HG02981 (cell line): ENCODE data around the gene OARD1.
A peak's percentile ranks its signal among the peaks of the same experiment; 100 is the strongest.
"Not testable (repeated sequence)": the region's sequence is repeated elsewhere in the genome, so short reads cannot be mapped to it uniquely, and the experiment has no call there.

Source experiments
- ATAC-seq: cut with Tn5 transposase; IDR thresholded peaks from one replicate; pipeline ENCODE4 v1.9.1; 2021; ENCODE audit warnings: mild to moderate bottlenecking, moderate library complexity; ENCODE audit not compliant: unreplicated experiment

The OARD1 gene, protein sequence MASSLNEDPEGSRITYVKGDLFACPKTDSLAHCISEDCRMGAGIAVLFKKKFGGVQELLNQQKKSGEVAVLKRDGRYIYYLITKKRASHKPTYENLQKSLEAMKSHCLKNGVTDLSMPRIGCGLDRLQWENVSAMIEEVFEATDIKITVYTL

GRCh38 chr6:41071923-41072835 is at the start of gene OARD1:
Gene OARD1 (minus strand): TSS chr6:41072356. CDS start chr6:41071634, 722 bp downstream.
- ATAC-seq, result peak; percentile 55

GRCh38 chr6:41120058-41120457 is 47.9 kb upstream of the OARD1 start:
- ATAC-seq, result no peak

- no peak for ATAC-seq
Observed at GRCh38 chr6:41119508-41119907, 47.4 kb upstream of the OARD1 start.

- ATAC-seq, result not testable (repeated sequence)
Observed at GRCh38 chr6:41115027-41115426, 42.9 kb upstream of the OARD1 start.

GRCh38 chr6:41111017-41111416 is 38.9 kb upstream of the OARD1 start:
- no peak for ATAC-seq

DNA sequence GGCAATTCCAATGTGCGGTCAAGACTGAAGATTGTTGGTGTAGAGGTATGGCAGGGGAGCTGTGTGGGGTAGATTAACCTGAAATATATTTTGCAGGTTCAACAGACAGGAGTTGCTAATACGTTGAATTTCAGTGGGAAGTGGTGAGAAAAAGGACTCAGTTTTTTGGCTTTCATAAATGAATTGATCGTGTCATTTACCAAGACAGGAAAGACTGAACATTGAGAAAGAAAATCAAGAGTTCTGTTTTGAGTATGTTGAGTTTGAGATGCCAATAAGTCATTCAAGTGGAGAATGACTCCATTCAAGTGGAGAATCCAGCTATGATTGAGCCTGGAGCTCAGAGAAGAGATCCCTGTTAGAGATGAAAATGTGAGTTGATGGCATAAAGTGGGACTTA is 31.7 kb upstream of the OARD1 start:
- ATAC-seq, result no peak

DNA sequence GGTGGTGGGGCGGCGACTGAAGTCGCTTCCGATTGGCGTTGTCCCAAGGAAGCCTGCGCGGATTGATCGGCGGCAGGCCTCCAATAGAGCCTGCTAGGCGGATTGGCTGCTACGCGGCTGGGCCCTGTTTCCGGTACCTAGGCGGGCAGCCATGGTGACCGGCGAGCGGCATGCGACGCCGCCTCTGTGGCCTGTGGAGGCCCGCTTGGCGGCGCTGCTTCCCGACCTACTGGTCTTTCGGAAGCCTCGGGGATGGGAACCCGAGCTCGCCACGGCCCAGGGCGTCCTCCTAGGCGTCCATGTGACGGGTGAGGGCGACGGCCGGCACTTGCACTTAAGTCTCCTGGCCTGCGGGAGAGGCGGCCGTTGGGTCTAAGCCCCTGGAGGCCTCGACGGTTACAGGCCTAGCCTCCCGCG is 28.7 kb upstream of the OARD1 start:
- ATAC-seq, result no peak

GRCh38 chr6:41098366-41098765 is 26.2 kb upstream of the OARD1 start:
- ATAC-seq, result no peak

DNA sequence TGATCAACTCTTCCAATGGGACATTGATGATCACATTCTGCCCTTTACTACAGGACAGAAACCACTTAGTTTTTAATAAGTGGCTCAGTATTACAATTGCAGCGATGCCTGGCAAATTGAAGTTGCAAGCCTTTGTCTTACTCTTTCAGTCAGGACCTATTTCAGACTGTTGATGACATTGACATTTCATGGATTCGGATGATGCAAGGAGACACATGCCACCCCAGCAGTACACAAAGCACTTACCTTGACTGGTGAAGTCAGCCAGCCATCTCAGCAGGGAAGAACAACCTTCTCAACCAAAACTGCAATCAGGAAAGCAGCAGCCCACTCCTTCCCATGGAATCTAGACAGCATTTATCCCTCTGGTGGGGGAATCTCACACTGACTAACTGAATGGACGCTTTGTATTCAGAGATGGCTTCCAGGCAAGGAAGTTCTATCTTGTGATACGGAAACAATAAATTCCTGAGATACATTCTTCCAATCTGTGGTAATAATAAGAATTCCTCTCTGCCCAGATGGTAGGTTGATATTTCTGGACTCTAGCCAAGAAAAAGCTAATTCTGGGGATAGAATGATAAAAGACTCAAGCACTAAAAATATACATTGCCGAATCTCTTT is 25.4 kb upstream of the OARD1 start:
- no peak for ATAC-seq

DNA sequence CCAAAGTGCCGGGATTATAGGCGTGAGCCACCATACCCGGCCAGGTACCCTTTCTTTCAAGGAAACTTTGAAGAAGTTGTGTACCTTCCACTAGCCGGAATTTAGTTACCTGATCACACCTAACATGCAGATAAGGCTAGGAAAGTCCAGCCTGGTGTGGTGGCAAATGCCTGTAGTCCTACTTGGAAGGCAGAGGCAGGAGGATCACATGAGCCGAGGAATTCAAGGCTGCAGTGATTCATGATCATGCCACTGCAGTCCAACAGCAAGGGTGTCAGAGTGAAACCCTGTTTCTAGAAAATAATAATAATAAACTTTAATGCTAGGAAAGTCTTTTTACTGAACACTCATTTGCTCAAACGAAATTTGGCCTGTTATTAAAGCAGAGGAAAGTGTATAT is 21.6 kb upstream of the OARD1 start:
- no peak for ATAC-seq

- ATAC-seq, result no peak
Observed at GRCh38 chr6:41092421-41093140, 20.4 kb upstream of the OARD1 start.

DNA sequence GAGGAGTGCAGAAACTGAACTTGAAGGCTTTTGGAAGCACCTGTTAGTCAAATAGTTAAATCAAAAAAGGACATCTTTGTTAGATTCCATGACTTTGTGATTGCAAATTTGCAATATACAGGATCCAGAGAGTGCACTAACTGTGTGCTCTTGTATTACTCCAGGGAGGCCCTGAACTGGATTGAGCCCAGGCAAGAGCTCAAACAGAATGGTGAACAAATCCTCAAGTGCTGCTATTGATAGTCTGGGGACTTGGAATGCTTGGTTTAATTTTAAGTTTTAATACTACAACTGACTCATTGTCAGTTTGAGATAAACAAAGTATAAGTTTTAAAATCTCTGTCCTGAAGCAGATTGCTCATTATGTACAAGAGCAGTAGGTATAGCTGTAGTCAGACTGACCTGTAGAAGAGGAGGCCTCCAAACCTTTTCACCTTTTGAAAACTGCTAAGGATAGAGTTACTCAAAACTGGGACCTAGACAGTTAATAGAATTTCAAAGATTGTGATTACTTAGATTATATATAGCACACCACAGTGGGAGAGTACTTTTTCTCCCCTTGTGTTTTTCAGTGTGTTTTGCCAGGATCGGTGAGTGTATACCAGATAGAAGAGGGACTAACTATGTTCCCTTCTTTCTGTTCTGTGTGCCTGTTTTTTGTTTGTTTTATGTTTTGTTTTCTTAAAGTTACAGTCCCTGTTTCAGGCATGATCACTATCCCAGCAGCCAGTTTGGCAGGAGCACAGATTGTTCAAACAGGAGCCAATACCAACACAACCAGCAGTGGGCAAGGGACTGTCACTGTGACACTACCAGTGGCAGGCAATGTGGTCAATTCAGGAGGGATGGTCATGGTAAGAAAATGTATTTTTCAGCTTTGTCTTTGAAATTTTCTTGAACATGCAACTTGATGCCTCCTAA is 18.9 kb upstream of the OARD1 start:
- ATAC-seq, result no peak

DNA sequence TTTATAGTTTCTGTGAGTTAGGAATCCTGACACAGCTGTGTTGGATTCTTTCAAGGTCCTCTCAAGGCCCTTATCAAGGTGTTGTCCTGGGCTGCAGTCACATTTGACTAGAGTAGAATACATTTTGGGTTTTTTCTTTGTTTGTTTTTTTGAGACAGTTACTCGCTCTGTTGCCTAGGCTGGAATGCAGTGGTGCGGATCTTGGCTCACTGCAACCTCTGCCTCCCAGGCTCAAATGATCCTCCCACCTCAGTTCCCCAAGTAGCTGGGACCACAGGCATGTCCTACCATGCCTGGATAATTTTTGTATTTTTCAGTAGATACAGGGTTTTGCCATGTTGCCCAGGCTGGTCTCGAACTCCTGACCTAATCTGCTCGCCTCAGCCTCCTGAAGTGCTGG is 16.3 kb upstream of the OARD1 start:
- no peak for ATAC-seq

DNA sequence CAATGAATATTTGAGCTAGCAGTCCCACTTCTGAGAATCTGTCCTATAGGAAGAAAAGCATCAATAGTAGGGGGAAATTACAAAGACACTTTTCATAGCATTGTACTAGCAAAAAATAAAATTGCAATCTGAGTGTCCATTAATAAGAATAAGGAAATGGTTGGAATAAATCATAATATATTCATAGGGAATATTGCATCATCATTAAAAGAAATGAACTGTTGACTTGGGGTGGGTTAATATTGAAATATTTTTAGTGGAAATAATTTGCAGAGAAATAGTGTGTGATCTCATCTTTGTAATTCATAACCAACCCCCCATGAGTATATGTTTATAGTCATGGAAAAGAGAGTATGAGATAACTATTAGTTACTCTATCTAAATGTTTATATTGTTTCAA is 13.0 kb upstream of the OARD1 start:
- no peak for ATAC-seq

- no peak for ATAC-seq
Observed at GRCh38 chr6:41083072-41083471, 10.9 kb upstream of the OARD1 start.

DNA sequence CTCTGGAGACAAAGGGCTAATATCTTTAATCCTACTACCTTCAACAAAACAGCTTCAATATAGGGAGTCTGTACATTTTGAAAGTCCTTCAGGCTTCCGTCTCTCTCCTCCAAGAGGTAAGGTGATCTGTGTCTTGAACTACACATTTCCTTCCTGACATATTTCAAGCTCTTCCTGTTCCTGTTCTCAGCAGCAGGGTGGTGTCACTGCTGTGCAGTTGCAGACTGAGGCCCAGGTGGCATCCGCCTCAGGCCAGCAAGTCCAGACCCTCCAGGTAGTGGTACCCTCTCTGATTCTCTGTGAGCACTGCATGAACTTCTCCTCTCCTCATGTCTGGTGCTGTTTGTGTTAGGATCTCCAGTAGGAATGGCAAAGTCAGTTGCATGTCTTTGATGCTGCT is 8.5 kb upstream of the OARD1 start:
- no peak for ATAC-seq

GRCh38 chr6:41079080-41079479 is 6.9 kb upstream of the OARD1 start:
- ATAC-seq, result no peak

DNA sequence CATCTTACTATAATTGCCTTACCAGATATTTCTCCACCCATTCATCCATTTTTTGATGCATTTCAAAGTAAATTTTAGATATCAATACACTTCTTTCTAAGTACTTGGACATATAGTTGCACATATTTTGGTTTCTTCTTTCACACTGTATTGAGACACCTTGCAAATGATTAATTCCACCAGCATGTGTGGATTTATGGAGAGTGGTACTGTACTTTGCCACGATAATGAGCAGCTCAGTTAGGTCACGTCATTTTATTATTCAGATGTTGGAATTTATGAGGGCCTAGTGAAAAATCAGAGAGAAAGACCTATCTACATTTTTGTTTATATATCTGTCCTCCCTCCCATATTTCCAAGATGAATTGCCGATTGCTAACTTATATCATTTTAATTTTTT is 5.9 kb upstream of the OARD1 start:
- no peak for ATAC-seq

GRCh38 chr6:41077536-41077935 is 5.4 kb upstream of the OARD1 start:
- no peak for ATAC-seq
